Left ventricle myocardium superior (tissue), 1 donor: Measurements from ENCODE around the gene ABHD8. TPM values are rescaled to one million over a fixed set of nuclear protein-coding genes. Genes with fewer than 3 reads are reported as not detected.

ENCODE experiments used
- ATAC-seq: fragments of 200-7000 bp; cut with Tn5 transposase; one replicate; pipeline ENCODE4 v1.9.1; 2020; ENCODE audit warnings: mild to moderate bottlenecking, moderate library complexity
- DNase-seq: peaks from one replicate; pipeline ENCODE4 v3.0.0-alpha.2; 2020
- intact Hi-C: fragments of 100-400 bp; cut with micrococcal nuclease; formaldehyde crosslinking; loops from one replicate; pipeline ENCODE4 v1.11.0; 2022
- total RNA-seq: library from RNA; stranded (reverse); fragmentation: NEBNext Ultra II Directional; extraction: Animal tissue kit (Norgen Biotek cat#: 25700); gene quantifications from one replicate; pipeline ENCODE4 v1.2.1, GENCODE V29; 2021
- donor health status: DM: no; HTN: yes; CAD: no; lungs with severe emphysema.

ABHD8 gene
- total RNA-seq, 1 donor from 2014 or later = 14.8 TPM

DNA sequence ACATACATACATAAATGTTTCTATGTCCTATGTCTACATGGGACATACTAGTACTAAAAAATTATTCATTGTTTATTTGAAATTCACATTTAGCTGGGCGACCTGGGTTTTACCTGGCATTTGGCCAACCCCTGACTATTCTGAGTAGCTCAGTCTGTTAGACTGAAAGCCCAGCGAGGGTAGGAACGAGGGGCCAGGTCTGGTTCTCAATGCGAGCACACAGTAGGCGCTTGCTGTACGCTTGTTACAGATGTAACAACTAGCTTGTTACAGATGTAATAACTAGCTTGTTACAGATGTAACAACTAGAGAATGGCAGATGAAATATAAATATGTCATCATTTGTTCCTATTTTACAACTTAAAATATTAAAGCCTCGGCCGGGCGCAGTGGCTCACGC lies 32.4 kb upstream of the ABHD8 start:
- DNase-seq = no peak
- no peak for ATAC-seq
- intact Hi-C loops = no loop called here

DNA sequence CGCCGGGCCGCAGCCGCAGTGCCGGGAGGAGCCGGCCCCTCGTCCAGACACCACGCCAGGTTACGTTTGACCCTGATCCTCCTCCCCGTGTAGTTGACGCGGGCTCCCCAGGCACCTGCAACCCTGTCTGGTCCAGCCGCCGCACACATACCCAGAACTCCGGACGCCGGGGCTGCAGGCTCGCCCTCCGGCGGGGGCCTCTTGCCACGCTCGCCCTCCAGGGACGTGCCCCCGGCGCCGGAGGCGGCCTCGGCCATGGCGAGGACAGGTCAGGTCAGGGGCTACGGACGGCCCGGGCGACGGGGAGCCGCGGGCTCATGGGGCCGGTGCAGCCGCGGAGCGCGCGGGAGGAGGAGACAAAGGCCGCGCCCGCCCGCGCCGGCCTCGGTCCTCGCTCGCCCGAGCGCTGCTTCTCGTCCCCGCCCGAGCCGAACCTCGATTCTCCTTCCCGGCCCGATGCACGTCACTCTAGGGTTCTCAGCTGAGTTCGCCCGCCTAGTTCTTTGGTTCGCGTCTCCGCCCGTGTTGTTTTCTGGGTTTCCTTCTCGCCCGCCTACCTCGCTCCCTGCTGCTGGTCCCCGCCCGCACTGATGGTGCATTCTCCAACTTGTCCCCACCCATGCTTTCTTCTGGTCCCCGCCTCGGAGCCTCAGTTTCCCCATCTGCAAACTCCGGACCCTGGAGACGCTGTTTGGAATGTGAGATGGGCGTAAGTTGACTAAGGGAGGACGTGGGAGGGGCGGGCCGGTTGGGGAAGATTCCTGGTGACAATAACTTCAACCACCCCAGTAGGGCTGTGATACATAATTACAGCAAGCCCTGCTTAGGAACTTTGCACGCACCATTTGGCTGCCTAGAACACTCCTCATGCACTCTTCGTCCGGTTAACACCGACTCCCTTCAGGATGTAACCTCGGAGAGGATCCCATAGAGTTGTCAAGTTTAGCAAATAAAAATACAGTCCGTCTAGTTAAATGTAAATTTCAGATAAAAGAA lies 31.5 kb upstream of the ABHD8 start, which contains the start of gene ANO8:
TSS of gene ANO8 (minus strand) at position 442 of the 996 bp plus-strand sequence. CDS start at position 257, 185 bp downstream.
- intact Hi-C loops = no loop called here
- peak; percentile 96 for DNase-seq
- peak; percentile 81 for ATAC-seq

DNA sequence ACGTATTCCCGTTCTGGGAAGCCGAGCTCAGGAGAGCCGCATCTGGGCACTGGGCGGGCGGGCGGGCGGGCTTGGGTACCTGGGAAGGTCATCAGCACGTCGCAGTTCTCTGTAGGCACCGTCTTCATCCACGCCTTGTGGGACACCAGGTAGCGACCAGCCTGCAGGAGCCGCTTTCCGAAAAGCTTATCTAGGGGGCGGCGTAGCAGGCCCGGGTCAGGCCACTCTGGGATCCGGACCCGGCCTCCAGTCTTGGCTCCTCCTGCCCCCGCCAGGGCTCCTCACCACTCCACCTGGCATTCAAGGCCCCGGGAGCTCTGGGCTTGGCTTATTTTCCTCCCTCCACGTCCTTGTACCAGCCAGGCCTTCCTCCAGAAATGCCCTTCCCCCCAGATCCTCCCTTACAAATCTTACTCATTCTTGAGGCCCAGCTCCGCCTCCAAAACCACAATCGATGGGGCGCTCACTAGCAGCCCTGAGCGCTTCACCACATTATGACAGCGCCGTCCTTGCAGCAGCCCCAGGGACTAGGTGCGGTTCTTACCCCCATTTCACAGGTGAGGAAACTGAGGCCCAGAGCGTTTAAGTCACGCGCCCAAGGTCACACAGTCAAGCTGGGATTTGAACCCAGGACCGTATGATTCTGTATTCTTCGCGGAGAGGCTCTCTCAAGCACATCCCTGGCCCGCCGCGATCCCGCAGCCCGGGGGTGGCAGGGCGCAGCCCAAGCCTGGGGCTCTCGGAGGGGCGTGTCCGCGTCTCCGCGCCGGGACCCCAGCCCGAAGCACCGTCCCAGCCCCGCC lies 30.6 kb upstream of the ABHD8 start:
- intact Hi-C loops = no loop called here
- no peak for ATAC-seq
- DNase-seq = peak; percentile 39

DNA sequence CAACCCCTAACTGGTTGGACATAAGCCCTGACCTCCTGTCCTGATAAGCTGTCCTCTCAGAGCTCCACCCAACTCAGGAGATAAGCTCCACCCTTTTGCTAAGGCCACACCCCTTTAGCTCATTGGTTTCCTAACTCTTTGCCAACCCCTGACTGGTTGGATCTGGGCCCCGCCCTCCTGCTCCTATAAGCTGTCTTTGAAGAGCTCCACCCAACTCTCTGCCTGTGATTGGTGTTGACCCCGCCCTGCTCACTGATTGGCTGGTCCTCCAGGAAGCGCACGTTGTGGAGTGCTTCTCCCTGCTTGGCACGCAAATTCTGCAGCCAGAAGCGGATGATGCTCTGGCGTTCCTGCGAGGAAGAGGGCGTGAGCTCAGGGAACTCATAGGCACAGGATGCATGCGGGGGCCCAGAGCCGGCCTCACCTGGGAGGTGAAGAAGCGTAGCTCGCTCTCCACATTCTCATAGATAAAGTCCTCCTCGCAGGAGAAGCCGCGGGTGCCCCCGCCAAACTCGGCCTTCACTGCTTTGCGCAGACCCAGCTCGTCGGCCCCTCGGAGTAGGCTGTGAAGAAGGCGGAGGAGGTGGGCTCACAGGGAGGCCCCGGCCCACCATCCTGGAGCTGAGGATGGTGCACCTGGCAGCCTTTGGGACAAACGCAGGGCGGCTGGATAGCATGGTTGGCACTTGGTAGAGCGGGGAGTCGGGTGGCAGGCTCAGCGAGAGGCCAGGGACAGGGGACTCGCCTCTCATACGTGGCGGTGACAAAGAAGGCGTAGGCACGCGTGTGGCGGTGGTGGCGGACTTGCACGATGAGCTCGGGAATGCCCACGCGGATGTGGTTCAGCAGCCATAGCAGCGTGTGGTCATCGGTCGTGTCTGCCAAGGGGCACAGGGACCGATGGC lies 29.7 kb upstream of the ABHD8 start:
- intact Hi-C loops = no loop called here
- ATAC-seq (no peak), DNase-seq (peak; percentile 41)

DNA sequence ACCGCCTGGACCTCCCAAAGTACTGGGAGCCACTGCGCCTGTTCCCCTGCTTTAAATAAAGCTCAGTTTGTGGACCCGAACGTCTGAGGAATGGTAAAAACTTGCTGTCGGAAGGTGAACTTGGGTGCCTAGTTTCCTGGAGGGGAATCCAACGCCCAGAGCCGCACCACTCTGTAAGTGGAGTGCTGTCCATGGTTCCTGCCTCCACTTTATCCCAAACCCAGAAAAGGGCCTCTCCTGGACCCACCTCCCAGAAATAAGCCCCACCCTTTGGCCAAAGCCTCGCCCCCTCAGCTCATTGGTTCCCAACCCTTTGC lies 29.1 kb upstream of the ABHD8 start:
- DNase-seq (no peak), ATAC-seq (no peak)
- intact Hi-C loops = no loop called here

DNA sequence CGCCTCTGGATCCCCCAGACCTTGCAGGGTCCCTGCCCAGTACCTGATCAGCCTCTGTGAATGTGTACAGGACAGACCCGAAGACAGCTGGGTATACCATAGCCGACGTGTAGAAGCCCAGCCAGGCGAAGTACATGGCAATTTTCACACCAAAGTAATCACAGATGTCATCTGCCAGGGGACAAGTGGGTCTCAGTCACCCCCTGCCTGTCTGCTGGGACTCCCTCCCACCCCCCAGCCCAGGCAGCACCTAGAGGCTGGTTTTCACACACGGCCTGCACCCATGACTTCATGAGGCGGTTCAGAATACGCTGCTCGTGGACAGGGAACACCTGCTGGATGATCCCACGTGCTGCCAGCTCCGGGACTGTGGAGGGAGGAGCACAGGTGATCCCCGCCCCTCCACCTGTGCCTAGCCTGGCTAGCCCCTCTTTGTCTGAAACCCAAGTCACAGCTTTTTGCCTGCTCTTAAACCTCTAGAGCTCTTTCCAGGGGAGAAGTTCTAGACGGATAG lies 27.9 kb upstream of the ABHD8 start:
- ATAC-seq = no peak
- no peak for DNase-seq
- intact Hi-C loops = no loop called here

DNA sequence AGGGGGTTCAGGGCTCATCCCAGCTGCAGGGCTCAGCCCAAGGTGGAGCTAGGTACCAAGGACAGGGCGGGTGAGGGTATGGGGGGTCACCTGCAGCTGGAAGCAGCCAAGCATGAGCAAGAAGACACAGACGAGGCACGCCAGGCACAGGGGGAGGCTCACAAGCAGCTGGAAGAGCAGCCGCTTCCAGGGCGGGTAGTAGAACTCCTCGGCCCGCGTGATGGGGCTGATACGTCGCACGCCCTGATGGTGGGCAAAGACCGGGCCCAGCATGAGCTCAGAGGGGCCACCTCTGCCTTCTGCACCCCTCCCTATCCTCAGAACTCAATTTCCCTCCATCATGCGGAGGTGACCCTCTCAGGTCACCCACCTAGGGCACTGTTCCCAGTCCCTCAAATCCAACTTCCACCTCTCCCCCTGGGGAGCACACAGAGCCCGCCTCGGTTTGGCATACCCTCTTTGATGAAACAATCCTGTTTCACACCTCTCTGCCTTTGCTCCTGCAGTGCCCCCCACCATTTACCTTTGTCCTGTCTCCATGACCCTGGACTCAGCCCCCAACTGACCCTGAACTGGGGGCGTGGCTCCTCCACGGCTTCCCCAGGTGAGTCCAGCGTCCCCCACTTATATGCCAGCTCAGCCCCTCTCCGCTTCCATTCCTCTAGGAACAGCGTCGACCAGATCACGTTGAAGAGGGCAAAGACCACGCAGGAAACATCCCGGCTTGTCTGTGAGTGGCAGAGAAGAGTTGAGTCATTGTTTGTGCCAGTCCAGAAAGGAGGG lies 27.2 kb upstream of the ABHD8 start:
- DNase-seq = no peak
- no peak for ATAC-seq
- intact Hi-C loops = no loop called here

DNA sequence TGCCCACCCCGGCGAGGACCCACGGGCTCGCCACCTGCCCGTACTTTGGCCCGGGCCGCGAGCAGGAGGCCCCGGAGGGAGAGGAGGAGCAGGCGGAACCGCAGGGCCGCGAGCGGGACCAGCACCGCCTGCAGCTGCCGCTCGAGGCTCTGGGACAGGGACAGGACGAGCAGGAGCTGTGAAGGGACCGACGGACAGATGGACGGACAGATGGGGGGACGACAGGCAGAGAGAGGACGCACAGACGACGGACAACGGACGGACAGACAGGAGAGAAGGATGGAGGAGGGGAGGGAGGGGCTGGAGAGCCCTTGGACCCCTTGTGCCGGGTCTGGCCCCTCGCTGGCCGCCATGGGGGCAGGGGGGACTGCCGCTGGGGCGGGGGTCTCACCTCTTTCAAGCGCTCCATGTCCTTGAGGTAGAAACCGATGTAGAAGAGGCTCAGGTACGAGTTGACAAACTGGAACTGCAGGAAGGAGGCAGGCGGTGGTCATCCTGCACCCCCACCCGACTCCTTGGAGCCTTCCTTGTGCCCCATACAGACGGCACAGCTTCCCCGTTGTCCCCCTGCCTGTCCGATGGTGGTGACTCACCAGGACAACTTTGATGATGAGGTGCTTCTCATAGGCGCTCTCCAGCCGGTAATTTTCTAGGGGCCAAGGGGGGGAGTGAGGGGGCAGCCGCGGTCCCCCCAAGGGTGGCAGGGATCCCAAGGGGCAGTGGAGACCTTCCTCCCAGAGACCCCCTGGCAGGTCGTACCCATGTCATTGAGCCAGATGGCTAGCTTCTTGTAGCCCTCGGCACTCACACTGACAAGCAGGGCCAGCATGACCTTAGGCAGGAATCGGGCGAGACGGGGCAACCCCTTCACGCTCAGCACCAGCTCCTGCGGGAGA lies 26.4 kb upstream of the ABHD8 start:
- DNase-seq (no peak), ATAC-seq (no peak)
- intact Hi-C loops = no loop called here

DNA sequence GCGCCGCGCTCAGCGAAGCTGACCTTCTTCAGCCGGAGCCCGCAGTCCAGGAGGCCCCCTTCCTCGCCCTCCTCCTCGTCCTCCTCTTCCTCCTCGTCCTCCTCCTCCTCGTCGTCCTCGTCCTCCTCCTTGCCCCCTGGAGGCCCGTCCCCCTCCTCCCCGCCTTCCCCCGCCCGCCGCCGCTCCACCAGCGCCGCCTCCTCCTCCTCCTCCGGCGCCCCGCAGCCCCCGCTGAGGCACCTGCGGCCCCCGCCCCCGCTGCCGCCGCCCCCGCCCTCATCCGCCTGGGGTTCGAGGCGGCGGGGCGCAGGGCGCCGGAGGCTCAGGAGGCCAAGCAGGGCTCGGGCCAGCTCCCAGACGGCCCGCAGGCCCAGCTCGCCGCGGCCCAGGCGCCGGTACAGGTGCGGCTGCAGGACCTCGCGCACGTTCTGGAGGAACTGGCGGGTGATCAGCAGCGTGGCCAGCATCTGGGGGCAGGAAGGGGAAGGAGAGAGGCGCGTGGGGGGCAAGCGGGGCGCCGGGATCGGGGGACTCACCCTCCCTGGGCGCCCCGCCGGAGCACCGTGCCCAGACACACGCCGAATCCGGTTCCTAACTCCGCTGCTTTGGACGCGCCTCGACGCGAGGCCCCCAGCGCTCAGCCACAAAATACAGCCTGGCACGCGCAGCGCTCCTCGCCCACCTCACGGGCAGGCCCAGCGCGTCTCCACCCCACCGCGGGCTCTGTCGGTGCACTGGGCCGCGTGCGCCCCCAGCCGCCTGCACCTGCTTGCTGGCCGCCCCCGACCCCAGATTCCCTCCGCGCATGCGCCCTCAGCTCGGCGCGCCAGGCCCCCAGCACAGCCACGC lies 25.5 kb upstream of the ABHD8 start:
- intact Hi-C loops = no loop called here
- ATAC-seq (no peak), DNase-seq (no peak)

DNA sequence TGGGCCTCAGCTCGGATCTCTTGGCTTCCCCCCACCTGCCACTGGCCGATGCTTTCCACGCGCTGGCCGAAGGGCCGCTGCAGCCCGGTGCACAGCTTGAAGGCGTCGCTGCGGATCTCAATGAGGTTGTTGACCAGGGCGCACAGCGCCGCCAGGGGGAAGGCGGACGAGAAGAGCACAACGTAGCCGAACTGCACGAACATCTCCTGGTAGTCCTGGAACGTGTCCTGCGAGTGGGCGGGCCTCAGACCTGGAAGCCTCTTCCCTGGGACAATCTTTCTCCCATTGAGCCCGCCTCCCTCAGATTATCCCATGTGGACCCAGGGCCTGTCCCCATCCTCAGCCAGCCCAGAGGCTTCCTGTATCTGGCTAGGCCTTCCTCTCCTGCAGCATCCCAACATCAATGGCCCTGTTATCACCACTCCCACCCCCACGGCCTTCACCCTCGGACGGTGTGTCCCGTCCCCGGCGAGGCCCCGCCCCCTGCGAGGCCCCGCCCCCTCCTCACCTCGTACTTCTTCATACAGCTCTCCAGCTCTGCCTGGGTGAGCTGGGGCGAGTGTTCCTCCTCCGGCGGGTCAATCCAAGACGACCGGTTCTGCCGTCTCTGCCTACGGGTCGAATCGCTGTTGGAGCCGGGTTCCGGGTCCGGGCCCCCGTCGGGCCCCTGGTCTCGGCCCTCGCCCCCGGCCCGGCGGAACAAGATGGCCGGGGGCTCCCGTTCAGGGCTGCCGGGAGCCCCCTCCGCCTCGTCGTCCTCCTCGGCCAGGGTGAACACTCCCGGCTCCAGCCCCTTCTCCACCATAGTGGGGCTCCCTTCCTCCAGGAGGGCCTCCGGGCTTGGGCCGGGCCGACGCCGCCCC lies 24.7 kb upstream of the ABHD8 start:
- peak; percentile 21 for ATAC-seq
- intact Hi-C loops = no loop called here
- DNase-seq = peak; percentile 64

DNA sequence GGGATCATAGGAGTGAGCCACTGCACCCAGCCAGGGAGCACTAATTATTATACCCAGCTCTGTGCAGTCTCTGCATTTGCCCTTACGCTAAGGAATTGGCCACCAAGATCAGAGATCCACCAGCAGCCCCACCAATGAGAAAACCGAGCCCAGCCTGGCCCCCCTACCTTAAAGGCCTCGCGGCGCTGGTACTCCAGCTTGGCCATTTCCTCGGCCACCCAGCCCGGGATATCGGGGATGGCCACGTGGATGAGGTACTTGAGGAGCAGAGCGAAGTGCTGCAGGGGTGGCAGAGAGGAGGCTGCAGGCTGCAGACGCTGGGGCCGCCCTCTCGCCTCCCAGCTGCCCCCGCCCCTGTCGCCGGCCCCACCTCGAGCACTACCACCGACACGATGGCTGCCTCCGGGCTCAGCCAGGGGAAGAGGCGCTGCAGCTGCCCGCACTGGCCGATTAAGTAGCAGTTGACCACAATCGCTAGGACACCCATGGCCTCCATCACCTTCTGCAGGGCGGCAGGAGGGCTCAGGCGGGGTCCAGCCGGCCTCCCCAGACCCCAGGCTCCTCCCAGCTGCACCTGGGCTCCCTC lies 23.9 kb upstream of the ABHD8 start:
- DNase-seq (no peak), ATAC-seq (no peak)
- intact Hi-C loops = no loop called here

DNA sequence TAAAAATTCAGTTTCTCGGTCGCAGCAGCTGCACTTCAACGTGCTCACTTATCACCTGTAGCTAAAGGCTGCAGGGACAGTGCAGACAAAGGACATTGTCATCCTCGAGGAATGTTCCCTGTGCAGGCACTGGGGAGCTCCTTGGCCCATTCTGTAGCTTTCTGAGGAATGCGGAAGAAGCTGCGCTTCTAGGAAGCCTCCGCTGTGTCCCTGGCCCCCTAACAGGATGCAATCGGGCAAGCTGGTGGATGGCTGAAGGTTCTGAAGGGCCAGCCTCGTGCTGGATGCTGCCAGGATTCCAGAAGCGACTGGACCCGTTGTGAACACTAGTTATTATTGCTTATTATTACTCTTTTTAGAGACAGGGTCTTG lies 23.4 kb upstream of the ABHD8 start:
- DNase-seq = no peak
- no peak for ATAC-seq
- intact Hi-C loops = no loop called here

DNA sequence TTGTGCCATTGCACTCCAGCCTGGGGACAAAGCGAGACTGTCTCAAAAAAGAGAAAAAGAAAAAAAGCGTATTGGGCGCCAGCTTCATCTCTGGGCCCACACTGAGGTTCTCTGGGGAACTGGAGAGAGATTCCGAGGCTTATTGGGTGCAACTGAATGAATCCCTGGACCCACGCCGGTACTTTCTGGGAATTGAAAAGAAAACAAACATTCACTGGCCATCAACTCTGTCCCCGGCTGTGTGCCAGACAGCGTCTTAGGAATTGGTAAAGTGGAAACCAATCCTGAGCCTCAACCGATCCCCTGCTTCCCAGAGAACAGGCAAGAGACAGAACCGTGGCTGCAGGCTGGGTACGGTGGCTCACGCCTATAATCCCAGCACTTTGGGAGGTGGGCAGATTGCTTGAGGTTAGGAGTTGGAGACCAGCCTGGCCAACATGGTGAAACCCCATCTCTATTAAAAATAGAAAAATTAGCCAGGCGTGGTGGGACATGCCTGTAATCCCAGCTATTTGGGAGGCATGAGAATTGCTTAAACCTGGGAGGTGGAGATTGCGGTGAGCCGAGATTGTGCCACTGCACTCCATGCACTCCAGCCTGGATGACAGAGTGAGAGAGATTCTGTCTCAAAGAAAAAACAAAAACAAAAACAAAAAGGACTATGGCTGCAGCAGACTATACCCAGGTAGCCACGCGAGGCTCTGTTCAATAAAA lies 22.8 kb upstream of the ABHD8 start:
- intact Hi-C loops = no loop called here
- ATAC-seq (peak; percentile 9), DNase-seq (peak; percentile 67)

DNA sequence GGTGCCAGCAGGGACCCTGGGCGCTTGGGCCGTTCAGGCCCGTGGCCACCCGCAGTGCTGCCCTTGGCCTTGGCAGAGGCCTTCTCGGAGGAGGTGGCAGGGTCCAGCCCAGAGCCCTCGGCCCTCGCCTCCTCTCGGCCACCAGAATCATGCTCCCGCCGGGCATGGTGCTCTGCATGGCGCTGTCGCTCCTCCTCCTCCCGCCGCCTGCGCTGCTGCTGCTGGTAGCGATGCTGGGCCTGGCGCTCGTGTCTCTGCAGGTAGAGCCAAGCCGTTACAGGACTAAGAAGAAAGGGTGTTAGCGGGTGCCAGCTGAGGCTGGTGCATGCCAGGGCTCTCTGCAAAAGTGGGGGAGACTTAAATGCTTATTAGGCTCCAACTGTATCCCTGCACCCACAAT lies 21.9 kb upstream of the ABHD8 start:
- intact Hi-C loops = no loop called here
- DNase-seq (no peak), ATAC-seq (no peak)
